Large intestine (tissue), 3 donors: ENCODE measurements around the gene FAM240A. TPM values are rescaled to one million over a fixed set of nuclear protein-coding genes. Genes with fewer than 3 reads are reported as not detected.

ENCODE experiments used
- DNase-seq, 2 donors: peaks; one replicate each; pipeline versions ENCODE4 v3.0.0 to v3.0.0-alpha.2; 2013
- H3K27ac ChIP-seq: one replicate; pipeline ENCODE4 v1.5.1; 2013; ENCODE audit warnings: low read length
- H3K27me3 ChIP-seq: 2 replicates; pipeline ENCODE4 v1.6.1; 2013; ENCODE audit warnings: low read length; ENCODE audit not compliant: control insufficient read depth, insufficient read depth
- H3K36me3 ChIP-seq: 2 replicates; pipeline ENCODE4 v1.6.1; 2013; ENCODE audit warnings: low read length; ENCODE audit not compliant: control insufficient read depth, insufficient read depth
- H3K4me1 ChIP-seq: one replicate; pipeline ENCODE4 v1.6.1; 2013; ENCODE audit warnings: low read length; ENCODE audit not compliant: control insufficient read depth, insufficient read depth
- H3K4me3 ChIP-seq: one replicate; pipeline ENCODE4 v1.5.1; 2013; ENCODE audit warnings: low read length
- H3K9me3 ChIP-seq: one replicate; pipeline ENCODE4 v1.6.1; 2013; ENCODE audit warnings: mild to moderate bottlenecking, low read depth, low read length, moderate library complexity; ENCODE audit not compliant: control insufficient read depth
- WGBS: methylation state at CpG from one replicate; pipeline ENCODE4 v1.1.5; 2013; ENCODE audit warnings: low lambda C conversion rate; ENCODE audit not compliant: insufficient coverage; 5-methylcytosine and 5-hydroxymethylcytosine counted together
- polyA plus RNA-seq: library from polyadenylated mRNA; unstranded; fragments of 120-200 nt; gene quantifications from one replicate; pipeline ENCODE4 v1.2.1, GENCODE V29; 2013

FAM240A gene
- polyA plus RNA-seq, 1 donor: not detected

DNA sequence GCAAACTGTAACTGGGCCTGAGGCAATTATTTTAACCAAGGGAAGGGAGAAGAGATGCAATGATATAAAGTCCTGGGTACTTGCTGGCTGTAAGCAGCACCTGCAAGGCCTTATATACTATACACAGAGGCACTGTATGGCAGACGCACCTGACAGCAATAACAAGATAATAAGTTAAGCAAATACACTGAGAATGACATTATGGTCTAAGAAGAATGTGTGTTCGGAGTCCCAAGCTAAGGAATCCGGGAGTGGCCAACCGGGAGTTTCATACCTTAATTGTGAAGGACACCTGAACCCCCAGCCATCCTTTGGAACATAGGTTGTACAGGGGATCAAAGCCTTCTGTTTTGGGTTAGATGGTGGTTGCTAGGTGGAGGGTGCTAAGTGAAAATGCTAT, 13.7 kb downstream of the FAM240A start:
- Histone ChIP-seq H3K27me3 (peaks cover 2% of the 10 kb centered on the region), H3K4me3 (no peak overlapping the region), H3K9me3 (no peaks in the 10 kb centered on the region), H3K4me1 (peaks cover 42% of the 10 kb centered on the region), H3K27ac (peak overlapping the region; percentile 77), H3K36me3 (no peaks in the 10 kb centered on the region)
- no CpG with 5 or more reads among the region's 4 CpGs for WGBS
- DNase-seq: peak; percentile 72 to 87

GRCh38 chr3:46627078-46627477, 14.8 kb downstream of the FAM240A start:
- DNase-seq: peak in 1 of 2 donors; percentile 24
- no CpG with 5 or more reads among the region's 1 CpG for WGBS
- H3K27me3 ChIP-seq: no peaks in the 10 kb centered on the region
- no peaks in the 10 kb centered on the region for H3K9me3 ChIP-seq
- peak overlapping the region; percentile 77 for H3K27ac ChIP-seq
- H3K36me3 ChIP-seq: no peaks in the 10 kb centered on the region
- H3K4me1 ChIP-seq: peaks cover 47% of the 10 kb centered on the region
- no peak overlapping the region for H3K4me3 ChIP-seq

DNA sequence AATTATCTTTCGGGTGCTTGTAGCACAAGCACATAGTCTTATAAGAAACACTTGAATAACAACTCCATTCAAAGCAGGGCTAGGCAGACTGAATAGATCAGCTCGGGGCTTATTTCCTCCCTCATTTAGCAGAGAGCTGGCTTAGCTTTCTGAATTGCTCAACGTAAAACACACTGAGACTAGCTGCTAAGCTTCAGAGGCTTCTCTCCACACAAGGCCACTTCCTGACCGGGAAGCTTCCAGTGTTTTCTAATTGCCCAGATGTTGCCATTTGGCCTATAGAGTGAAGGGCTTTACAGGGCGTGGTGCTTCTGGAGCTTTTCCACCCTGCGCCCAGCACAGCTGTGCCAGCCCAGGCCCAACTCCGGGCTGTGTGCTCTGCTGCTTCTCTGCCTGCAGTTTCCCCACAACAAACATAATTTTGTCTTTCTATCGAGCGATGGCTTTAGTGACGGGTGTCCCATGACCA, 16.6 kb downstream of the FAM240A start:
- Histone ChIP-seq H3K36me3 (no peaks in the 10 kb centered on the region), H3K9me3 (no peaks in the 10 kb centered on the region), H3K4me3 (no peak overlapping the region), H3K27me3 (no peaks in the 10 kb centered on the region), H3K27ac (peak overlapping the region; percentile 34), H3K4me1 (peaks cover 53% of the 10 kb centered on the region)
- peak in 1 of 2 donors; percentile 39 for DNase-seq
- WGBS: no CpG with 5 or more reads among the region's 10 CpGs

DNA sequence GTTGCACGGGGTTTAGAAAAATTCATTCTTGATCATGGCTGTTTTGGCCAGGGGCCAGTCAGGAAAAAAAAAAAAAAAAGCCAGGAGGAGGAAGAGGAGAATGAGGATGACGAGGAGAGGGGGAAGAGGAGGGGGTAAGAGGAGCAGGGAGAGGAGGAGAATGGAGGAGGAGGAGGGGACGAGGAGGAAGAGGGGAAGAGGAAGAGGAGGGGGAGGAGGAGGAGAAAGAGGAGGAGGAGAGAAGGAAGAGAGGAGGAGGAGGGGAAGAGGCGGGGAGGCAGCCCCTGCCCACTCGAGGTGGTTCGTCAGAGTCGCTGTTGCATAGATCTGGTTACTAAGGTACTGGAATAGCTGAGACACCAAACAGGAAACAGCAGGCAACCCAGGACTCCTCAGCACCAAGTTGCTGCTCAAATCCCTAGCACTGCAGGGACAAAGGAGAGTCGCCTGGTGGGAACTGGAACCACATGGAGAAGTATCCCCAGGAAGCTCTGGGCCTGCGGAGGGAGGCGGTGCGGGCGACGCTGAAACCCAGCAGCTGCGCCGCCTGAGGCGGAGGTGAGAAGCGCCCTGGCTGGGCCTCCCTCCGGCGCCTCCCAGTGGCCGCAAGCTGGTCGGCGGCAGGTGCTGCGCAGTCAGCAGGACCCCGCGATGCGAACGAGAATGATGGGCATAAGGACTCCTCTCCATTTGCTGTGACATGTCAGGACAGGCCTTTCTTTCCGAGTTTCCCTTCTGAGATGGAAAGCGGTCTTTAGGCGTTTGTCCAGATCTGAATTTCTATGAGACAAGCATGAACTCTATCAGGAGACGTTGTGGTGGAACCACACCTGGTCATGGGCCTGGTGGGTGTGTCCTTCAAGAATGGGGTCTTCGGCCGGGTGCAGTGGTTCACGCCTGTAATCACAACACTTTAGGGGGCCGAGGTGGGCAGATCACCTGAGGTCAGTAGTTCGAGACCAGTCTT, 17.5 kb downstream of the FAM240A start:
- Histone ChIP-seq H3K4me3 (no peak overlapping the region), H3K4me1 (peaks cover 52% of the 10 kb centered on the region), H3K9me3 (no peaks in the 10 kb centered on the region), H3K27ac (peak overlapping the region; percentile 45), H3K36me3 (no peaks in the 10 kb centered on the region), H3K27me3 (no peaks in the 10 kb centered on the region)
- WGBS: 69% methylated on average over 3 of the region's 36 CpGs
- peak; percentile 84 to 85 for DNase-seq

DNA sequence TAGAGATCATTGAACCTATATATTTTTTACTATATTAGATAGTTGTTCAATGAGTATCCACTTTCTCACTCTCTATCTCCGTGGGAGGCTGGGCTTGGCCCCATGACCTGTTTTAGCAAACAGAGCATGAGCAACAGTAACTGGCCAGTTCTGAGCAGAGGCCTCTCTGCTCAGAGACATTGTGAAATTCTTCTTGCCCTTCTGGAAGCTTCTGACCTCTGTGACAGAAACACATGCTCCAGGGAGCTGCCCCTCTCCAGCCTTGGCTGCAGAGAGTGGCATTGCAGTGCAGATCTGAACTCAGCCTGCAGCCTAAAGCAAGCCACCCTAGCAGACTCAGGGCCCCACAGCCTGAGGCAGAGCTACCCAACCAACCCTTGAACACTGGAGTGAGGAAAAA, 20.5 kb downstream of the FAM240A start:
- no CpG with 5 or more reads among the region's 1 CpG for WGBS

DNA sequence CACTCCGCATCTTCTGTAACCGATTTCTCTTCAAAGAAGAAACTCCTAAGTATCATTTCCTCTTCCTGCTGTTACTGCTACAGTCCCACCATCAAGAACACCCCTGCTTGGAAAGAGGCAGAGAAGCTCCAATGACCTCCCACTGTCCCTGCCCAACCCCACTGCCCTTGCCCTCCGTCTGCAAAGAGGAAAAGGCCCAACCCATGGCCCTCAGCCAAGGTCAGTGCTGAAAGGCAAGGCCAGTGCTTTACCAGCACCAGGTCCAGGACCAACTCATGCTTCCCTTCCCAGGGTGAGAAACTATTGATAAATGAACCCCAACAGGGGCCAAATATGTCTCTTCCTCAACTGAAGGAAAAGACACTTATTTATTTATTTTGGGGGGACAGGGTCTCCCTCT, 22.5 kb downstream of the FAM240A start:
- no peaks in the 10 kb centered on the region for H3K36me3 ChIP-seq
- H3K27me3 ChIP-seq: no peaks in the 10 kb centered on the region
- peaks cover 5% of the 10 kb centered on the region for H3K9me3 ChIP-seq
- H3K4me1 ChIP-seq: peaks cover 15% of the 10 kb centered on the region
- WGBS: no CpG with 5 or more reads among the region's 3 CpGs
- no peak for DNase-seq
- no peak overlapping the region for H3K4me3 ChIP-seq
- no peak overlapping the region for H3K27ac ChIP-seq

More for the DNA sequence above, 20.5 kb downstream of the FAM240A start:
- H3K9me3 ChIP-seq: no peaks in the 10 kb centered on the region
- no peaks in the 10 kb centered on the region for H3K27me3 ChIP-seq
- no peak overlapping the region for H3K4me3 ChIP-seq
- DNase-seq: peak; percentile 61 to 77
- no peaks in the 10 kb centered on the region for H3K36me3 ChIP-seq
- H3K4me1 ChIP-seq: peaks cover 26% of the 10 kb centered on the region
- H3K27ac ChIP-seq: peak overlapping the region; percentile 31

- Histone ChIP-seq H3K27me3 (no peaks in the 10 kb centered on the region), H3K4me1 (no peaks in the 10 kb centered on the region), H3K4me3 (no peak overlapping the region), H3K9me3 (peaks cover 8% of the 10 kb centered on the region), H3K36me3 (no peaks in the 10 kb centered on the region), H3K27ac (no peak overlapping the region)
- no peak for DNase-seq
These were observed 26.9 kb downstream of the FAM240A start for GRCh38 chr3:46639221-46639620.

DNA sequence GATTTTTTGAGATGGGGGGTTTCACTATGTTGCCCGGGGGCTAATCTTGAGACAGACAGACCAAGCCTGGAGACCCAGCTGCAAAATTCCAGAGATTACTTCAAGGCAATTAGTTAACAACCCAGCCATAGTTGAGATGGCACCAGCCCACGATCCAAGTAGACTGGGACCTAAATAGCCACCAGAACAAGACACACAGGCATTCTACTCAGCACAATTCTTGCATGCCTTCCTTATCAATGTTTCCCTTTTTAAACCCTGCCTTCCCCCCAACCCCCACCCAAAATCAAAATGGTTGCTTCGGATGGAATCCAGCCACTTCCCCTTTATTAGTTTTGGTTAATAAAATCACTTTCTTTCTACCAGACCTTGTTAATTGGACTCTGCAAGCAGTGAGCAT, 28.6 kb downstream of the FAM240A start:
- no peak overlapping the region for H3K4me3 ChIP-seq
- H3K36me3 ChIP-seq: no peaks in the 10 kb centered on the region
- DNase-seq: no peak
- no peaks in the 10 kb centered on the region for H3K27me3 ChIP-seq
- 100% methylated on average over 1 of the region's 3 CpGs for WGBS
- peaks cover 8% of the 10 kb centered on the region for H3K9me3 ChIP-seq
- no peak overlapping the region for H3K27ac ChIP-seq
- no peaks in the 10 kb centered on the region for H3K4me1 ChIP-seq

GRCh38 chr3:46642971-46643370, 30.6 kb downstream of the FAM240A start:
- H3K27me3 ChIP-seq: no peaks in the 10 kb centered on the region
- H3K4me1 ChIP-seq: no peaks in the 10 kb centered on the region
- H3K4me3 ChIP-seq: no peak overlapping the region
- WGBS: no CpG with 5 or more reads among the region's 6 CpGs
- H3K9me3 ChIP-seq: peaks cover 8% of the 10 kb centered on the region
- no peaks in the 10 kb centered on the region for H3K36me3 ChIP-seq
- H3K27ac ChIP-seq: no peak overlapping the region
- no peak for DNase-seq

GRCh38 chr3:46643701-46644100, 31.4 kb downstream of the FAM240A start:
- no peak for DNase-seq
- H3K36me3 ChIP-seq: no peaks in the 10 kb centered on the region
- H3K27ac ChIP-seq: no peak overlapping the region
- WGBS: no CpG with 5 or more reads among the region's 1 CpG
- no peaks in the 10 kb centered on the region for H3K4me1 ChIP-seq
- H3K27me3 ChIP-seq: no peaks in the 10 kb centered on the region
- no peak overlapping the region for H3K4me3 ChIP-seq
- H3K9me3 ChIP-seq: peaks cover 8% of the 10 kb centered on the region
